Measurements from ENCODE around the gene FAT4. TPM values are rescaled to one million over a fixed set of nuclear protein-coding genes. Genes with fewer than 3 reads are reported as not detected.

The FAT4 gene
- total and polyA plus RNA-seq, 9 of the 15 experiments (the other 6 are each of a cell fraction or from before 2014, with no cell fraction given), result 0.01 TPM; not detected in 8

GRCh38 chr4:125313989-125314667, 627 bp upstream of the FAT4 start (continued):
- TF ChIP-seq AFF1 (IDR thresholded peaks at IDR 0.05; ENCODE audit: low read depth in 1 of 2, partially characterized antibody in 2 of 2) (no peak), KLF10 (CRISPR knock-in tag; IDR thresholded peaks at IDR 0.05) (no peak), PHF8 (IDR thresholded peaks at IDR 0.05; ENCODE audit: borderline replicate concordance, low read length) (no peak), KAT8 (IDR thresholded peaks at IDR 0.05; ENCODE audit: low read depth) (no peak), MIER1 (IDR thresholded peaks at IDR 0.05; ENCODE audit: low read depth) (no peak)
